Measurements from ENCODE around the gene SHC3. TPM values are rescaled to one million over a fixed set of nuclear protein-coding genes. Genes with fewer than 3 reads are reported as not detected.
A peak's percentile ranks its signal among the peaks of the same experiment; 100 is the strongest.

Gene SHC3
- total and polyA plus RNA-seq, 2 donors from 2014 or later = 0.95 to 1.5 TPM

DNA sequence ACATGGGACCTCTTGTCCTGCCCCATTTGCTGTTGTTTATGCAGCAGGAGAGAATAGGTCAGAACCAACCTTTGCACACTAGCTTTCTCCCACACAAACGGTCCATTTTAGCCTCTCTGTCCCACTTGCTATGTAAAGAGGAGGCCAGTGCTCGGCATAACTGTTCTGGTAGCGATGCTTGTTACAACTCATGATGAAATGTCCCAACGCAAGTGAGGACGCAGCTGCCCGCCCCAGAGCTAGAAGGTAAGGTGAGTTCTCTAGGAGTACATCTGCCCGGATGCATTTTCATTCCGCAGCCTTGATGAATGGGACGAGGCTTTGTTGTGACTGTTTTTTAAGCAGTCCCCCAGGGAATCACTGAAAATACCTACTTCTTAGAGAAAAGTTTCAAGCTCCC is 173.3 kb downstream of the SHC3 start:
- H3K9me3 ChIP-seq (ENCODE audit: control insufficient read depth in 2 of 3, insufficient read depth in 1 of 3, low read length in 3 of 3) = no peaks in the 10 kb centered on the region
- no peak overlapping the region for H3K9ac ChIP-seq (ENCODE audit: low read length in 3 of 3)
- DNase-seq = peak in 1 of 5 donors; percentile 8
- no peak overlapping the region for H3K27ac ChIP-seq (ENCODE audit: low read depth in 2 of 2, low read length in 2 of 2)
- intact Hi-C loops (cut with DNase I) = no loop called here
- peaks cover 0 to 5% (median 0%) of the 10 kb centered on the region in 3 donors for H3K36me3 ChIP-seq (ENCODE audit: control insufficient read depth in 2 of 3, insufficient read depth in 3 of 3, low read length in 3 of 3)
- no peak for FAIRE-seq
- H3K27me3 ChIP-seq (ENCODE audit: control insufficient read depth, insufficient read depth, low read length) = no peaks in the 10 kb centered on the region
- H3K4me3 ChIP-seq (ENCODE audit: low read length in 3 of 3) = no peak overlapping the region
- TF ChIP-seq, protein P1, sequence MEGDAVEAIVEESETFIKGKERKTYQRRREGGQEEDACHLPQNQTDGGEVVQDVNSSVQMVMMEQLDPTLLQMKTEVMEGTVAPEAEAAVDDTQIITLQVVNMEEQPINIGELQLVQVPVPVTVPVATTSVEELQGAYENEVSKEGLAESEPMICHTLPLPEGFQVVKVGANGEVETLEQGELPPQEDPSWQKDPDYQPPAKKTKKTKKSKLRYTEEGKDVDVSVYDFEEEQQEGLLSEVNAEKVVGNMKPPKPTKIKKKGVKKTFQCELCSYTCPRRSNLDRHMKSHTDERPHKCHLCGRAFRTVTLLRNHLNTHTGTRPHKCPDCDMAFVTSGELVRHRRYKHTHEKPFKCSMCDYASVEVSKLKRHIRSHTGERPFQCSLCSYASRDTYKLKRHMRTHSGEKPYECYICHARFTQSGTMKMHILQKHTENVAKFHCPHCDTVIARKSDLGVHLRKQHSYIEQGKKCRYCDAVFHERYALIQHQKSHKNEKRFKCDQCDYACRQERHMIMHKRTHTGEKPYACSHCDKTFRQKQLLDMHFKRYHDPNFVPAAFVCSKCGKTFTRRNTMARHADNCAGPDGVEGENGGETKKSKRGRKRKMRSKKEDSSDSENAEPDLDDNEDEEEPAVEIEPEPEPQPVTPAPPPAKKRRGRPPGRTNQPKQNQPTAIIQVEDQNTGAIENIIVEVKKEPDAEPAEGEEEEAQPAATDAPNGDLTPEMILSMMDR (IDR thresholded peaks at IDR 0.05; ENCODE audit: borderline replicate concordance, extremely low read depth, insufficient read depth) = no peak
- H3K4me1 ChIP-seq (ENCODE audit: control insufficient read depth in 2 of 3, insufficient read depth in 2 of 3, low read depth in 1 of 3, low read length in 3 of 3) = peaks cover 0 to 7% (median 4%) of the 10 kb centered on the region in 3 donors

DNA sequence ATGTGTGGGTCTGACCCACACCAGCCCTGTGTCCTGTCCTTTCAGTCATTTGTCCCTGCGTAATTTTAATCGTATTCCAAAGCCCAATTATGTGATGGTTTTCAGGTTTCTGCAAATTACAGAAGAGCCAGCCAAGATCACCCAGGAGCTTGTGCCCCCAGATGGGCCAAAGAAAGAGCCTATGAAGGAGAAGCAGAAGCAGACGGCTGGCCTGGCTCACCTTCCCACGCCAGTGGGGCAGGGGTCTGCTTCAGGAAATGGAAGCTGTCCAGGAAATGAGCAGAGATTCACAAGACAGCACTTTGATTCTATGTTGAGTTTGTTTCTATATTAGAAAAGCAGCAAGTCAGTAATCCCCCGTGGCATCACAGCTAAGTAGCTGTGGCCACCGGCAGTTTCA is 175.6 kb downstream of the SHC3 start:
- Histone ChIP-seq H3K9ac (ENCODE audit: low read length in 3 of 3) (no peak overlapping the region), H3K27me3 (ENCODE audit: control insufficient read depth, insufficient read depth, low read length) (no peaks in the 10 kb centered on the region), H3K27ac (ENCODE audit: low read depth in 2 of 2, low read length in 2 of 2) (no peak overlapping the region), H3K4me3 (ENCODE audit: low read length in 3 of 3) (no peak overlapping the region), H3K36me3 (ENCODE audit: control insufficient read depth in 2 of 3, insufficient read depth in 3 of 3, low read length in 3 of 3) (peaks cover 0 to 5% (median 0%) of the 10 kb centered on the region in 3 donors), H3K4me1 (ENCODE audit: control insufficient read depth in 2 of 3, insufficient read depth in 2 of 3, low read depth in 1 of 3, low read length in 3 of 3) (peaks cover 0 to 8% (median 4%) of the 10 kb centered on the region in 3 donors), H3K9me3 (ENCODE audit: control insufficient read depth in 2 of 3, insufficient read depth in 1 of 3, low read length in 3 of 3) (no peaks in the 10 kb centered on the region)
- TF ChIP-seq, protein P1 (IDR thresholded peaks at IDR 0.05; ENCODE audit: borderline replicate concordance, extremely low read depth, insufficient read depth) = no peak
- DNase-seq = peak in 1 of 5 donors; percentile 1
- intact Hi-C loops (cut with DNase I) = loop anchor here (5.0 kb wide), 1 partner anchor 411 kb away; no protein-coding TSS in a partner anchor
- no peak for FAIRE-seq

DNA sequence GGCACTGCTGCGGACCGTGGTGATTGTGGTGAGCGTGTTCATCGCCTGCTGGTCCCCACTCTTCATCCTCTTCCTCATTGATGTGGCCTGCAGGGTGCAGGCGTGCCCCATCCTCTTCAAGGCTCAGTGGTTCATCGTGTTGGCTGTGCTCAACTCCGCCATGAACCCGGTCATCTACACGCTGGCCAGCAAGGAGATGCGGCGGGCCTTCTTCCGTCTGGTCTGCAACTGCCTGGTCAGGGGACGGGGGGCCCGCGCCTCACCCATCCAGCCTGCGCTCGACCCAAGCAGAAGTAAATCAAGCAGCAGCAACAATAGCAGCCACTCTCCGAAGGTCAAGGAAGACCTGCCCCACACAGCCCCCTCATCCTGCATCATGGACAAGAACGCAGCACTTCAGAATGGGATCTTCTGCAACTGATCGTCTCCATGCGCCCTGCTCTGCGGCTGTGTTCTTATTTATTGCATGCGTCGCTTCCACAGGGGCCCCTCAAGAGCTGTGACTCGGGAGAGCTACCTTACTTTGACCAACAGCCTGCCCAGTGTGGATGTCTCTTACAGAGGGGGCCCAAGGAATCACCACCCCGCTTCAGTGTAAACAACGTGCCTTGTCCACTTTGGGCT is 176.6 kb downstream of the SHC3 start:
- intact Hi-C loops (cut with DNase I) = loop anchor here (5.0 kb wide), 1 partner anchor 410 kb away; no protein-coding TSS in a partner anchor
- Histone ChIP-seq H3K27me3 (ENCODE audit: control insufficient read depth, insufficient read depth, low read length) (no peaks in the 10 kb centered on the region), H3K27ac (ENCODE audit: low read depth in 2 of 2, low read length in 2 of 2) (no peak overlapping the region), H3K4me3 (ENCODE audit: low read length in 3 of 3) (no peak overlapping the region), H3K4me1 (ENCODE audit: control insufficient read depth in 2 of 3, insufficient read depth in 2 of 3, low read depth in 1 of 3, low read length in 3 of 3) (peaks cover 0 to 10% (median 0%) of the 10 kb centered on the region in 3 donors), H3K36me3 (ENCODE audit: control insufficient read depth in 2 of 3, insufficient read depth in 3 of 3, low read length in 3 of 3) (peaks cover 0 to 5% (median 0%) of the 10 kb centered on the region in 3 donors), H3K9ac (ENCODE audit: low read length in 3 of 3) (no peak overlapping the region), H3K9me3 (ENCODE audit: control insufficient read depth in 2 of 3, insufficient read depth in 1 of 3, low read length in 3 of 3) (no peaks in the 10 kb centered on the region)
- peak in 1 of 5 donors; percentile 5 for DNase-seq
- FAIRE-seq = no peak
- TF ChIP-seq, protein P1 (IDR thresholded peaks at IDR 0.05; ENCODE audit: borderline replicate concordance, extremely low read depth, insufficient read depth) = no peak

Measured in kidney (tissue), 14 donors.